ENCODE results near the gene CYTH4.

The CYTH4 gene

GRCh38 chr22:37349043-37349814 is 66.9 kb downstream of the CYTH4 start:
- DNase-seq = no peak

GRCh38 chr22:37351232-37351631 is 68.9 kb downstream of the CYTH4 start:
- no peak for DNase-seq

- DNase-seq = no peak
These were observed 70.2 kb downstream of the CYTH4 start for GRCh38 chr22:37352481-37352880.

DNA sequence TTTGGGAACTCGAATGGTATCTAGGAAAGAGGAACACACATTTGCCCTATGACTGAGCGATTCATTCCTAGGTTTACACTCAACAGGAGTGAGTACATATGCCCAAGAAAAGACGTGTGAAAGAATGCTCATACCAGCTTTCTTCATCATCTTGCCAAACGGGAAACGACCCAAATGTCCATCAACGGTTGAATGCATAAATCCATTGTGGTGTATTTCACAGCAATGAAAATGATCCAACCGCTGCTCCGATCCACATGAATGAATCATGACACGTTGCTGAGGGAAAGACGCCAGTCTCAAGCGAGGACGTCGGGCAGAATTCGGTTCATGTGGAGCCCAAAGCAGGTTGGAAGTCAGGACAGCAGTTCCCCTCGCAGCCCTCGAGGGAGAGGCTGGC is 71.5 kb downstream of the CYTH4 start:
- no peak for DNase-seq

DNA sequence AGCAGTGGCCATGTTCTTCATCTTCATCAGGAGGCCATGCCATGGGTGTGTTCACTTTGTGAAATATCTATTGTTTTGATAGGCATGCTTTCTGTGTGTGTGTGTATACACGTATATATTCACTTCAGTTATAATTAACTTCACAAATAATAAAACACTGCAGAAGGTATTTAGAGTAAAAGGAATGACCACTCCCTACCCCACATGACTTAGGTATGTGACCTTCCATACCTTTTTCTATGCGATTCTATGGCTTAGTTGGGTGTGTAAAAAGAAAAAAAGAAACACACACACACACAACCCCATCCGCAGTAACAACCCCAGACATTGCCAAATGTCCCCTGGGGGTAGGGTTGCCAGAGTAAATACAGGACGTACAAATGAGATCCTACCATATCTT is 72.0 kb downstream of the CYTH4 start:
- no peak for DNase-seq

DNA sequence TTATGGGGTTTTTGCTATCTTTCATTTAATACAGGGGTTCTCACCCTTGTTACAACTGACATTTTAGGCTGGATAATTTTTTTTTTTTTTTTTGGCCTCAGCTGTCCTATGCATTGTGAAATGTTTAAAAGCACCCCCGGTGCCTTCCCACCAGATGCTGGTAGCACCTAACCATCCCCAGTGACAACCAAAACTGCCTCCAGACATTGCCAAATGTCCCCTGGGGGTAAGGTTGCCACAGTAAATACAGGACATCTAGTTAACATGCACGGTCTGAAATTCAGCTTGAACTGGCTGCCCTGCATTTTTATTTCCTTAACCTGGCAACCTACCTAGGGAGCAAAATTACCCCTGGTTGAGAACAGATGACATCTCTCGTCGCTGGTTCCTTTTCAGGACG is 72.4 kb downstream of the CYTH4 start:
- DNase-seq = no peak

- DNase-seq = no peak
These were observed 72.9 kb downstream of the CYTH4 start for GRCh38 chr22:37355174-37355573.

GRCh38 chr22:37356922-37357321 is 74.6 kb downstream of the CYTH4 start:
- DNase-seq = no peak

GRCh38 chr22:37357446-37358075 is 75.3 kb downstream of the CYTH4 start:
- DNase-seq = no peak

DNA sequence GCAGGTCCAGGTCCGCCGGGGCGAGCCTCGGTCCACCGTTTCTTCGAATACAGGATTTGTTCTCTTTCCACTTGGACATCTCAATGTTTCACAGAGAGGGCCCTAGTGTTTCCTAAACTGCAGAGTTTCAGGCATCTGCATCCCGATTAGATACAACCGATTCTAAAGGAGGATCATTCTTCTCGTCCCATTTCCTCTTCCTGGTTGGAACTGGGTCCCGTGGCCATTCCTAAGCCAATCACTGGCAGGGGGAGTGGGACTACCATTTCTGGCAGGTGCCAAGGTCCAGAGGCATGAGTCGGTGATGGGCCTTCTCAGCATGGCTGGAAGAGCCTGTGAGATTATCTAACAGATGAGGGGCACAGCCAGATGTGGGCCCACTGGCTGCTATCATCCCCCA is 76.1 kb downstream of the CYTH4 start:
- DNase-seq = no peak

- DNase-seq = no peak
These were observed 76.6 kb downstream of the CYTH4 start for GRCh38 chr22:37358917-37359316.

DNA sequence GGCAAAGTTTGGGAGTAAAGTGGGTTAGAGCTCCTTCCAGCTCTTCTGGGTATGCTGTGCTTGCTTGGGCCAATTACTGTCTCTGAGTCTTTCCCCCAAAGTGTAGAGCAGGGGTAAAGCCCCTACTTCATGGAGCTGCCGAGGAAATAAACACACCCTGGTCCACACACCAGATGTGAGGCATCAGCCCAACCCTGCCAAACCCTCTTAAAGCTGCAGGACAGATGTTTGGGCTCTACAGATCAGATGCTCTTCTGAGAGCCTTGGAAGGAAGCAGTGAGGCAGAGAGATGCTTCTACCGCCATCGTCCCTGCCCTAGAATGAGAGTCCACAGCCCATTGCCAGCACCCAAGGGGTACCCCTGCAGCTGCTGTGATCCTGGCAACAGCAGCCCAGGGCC is 80.3 kb downstream of the CYTH4 start:
- no peak for DNase-seq

DNA sequence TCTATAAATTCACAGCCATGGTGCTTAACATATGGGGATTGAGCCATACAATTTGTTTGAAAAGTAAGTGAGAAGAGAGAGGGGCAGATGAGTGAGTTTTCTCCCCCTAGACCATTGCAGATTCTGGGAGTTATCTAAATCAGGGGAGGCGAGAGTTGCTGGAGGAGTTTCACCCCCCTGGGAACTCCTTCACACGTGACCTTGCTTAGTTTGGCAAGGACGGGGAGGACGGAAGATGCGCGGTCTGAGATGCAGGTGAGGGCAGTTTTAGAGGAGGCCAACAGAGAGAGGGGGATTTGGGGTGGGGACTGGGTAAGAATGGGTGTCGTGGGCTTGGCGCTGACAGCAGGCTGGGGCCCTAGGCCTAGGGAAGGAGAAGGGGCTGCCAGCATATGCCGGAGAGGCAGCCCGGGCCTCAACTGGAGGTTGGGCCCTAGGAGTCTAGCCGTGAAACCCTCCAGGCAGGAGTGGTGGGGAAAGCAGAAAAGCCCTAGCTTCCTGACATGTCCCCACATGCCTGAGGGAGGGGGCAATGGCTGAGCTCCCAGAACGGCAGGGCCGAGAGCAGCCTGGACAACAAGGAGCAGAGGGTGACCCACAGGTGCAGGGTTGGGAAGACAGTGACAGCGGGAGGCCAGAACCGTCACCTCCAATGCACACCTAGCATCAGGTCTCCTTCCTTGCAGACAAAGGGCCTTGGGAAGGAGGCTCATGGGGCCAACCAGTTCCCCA is 81.1 kb downstream of the CYTH4 start:
- DNase-seq = no peak

Data from T-helper 2 cell (primary cell).